Fibroblast of skin of right biceps (primary cell): ENCODE results near the gene GALNS.
"Not testable (repeated sequence)": the region's sequence is repeated elsewhere in the genome, so short reads cannot be mapped to it uniquely, and the experiment has no call there.

Experiments
- DNase-seq: peaks from one replicate; pipeline ENCODE4 v3.0.0-alpha.2; 2013

The GALNS gene

GRCh38 chr16:88856828-88857727, at the start of gene GALNS, which contains the start of gene TRAPPC2L:
TSS of gene GALNS (minus strand) at chr16:88856947. CDS start at chr16:88856877, 70 bp downstream.
TSS of gene TRAPPC2L (plus strand) at chr16:88857127. CDS start at chr16:88857151, 24 bp downstream.
- DNase-seq = peak; percentile 93

- DNase-seq = no peak
Observed at GRCh38 chr16:88906020-88906419, 49.3 kb upstream of the GALNS start.

GRCh38 chr16:88905563-88905962, 48.8 kb upstream of the GALNS start:
- no peak for DNase-seq

- DNase-seq = no peak
Observed at GRCh38 chr16:88904676-88905365, 48.1 kb upstream of the GALNS start.

GRCh38 chr16:88903267-88903666, 46.5 kb upstream of the GALNS start:
- DNase-seq = no peak

GRCh38 chr16:88902744-88903143, 46.0 kb upstream of the GALNS start:
- no peak for DNase-seq

GRCh38 chr16:88901718-88902337, 45.1 kb upstream of the GALNS start:
- no peak for DNase-seq

- DNase-seq = no peak
Observed at GRCh38 chr16:88900662-88901052, 43.9 kb upstream of the GALNS start.

GRCh38 chr16:88899901-88900661, 43.3 kb upstream of the GALNS start:
- no peak for DNase-seq

GRCh38 chr16:88897696-88898425, 41.1 kb upstream of the GALNS start:
- no peak for DNase-seq

- DNase-seq = no peak
Observed at GRCh38 chr16:88896238-88897070, 39.7 kb upstream of the GALNS start.

- no peak for DNase-seq
Observed at GRCh38 chr16:88895335-88895734, 38.6 kb upstream of the GALNS start.

- DNase-seq = no peak
Observed at GRCh38 chr16:88894681-88895300, 38.0 kb upstream of the GALNS start.

GRCh38 chr16:88894266-88894665, 37.5 kb upstream of the GALNS start:
- not testable (repeated sequence) for DNase-seq

- DNase-seq = no peak
Observed at GRCh38 chr16:88893127-88893968, 36.6 kb upstream of the GALNS start.

- no peak for DNase-seq
Observed at GRCh38 chr16:88892065-88892464, 35.3 kb upstream of the GALNS start.

GRCh38 chr16:88891083-88891482, 34.3 kb upstream of the GALNS start:
- no peak for DNase-seq

- not testable (repeated sequence) for DNase-seq
Observed at GRCh38 chr16:88889702-88890352, 33.1 kb upstream of the GALNS start.
